Lung (tissue), 12 donors: ENCODE results near the gene PCSK4. TPM values are rescaled to one million over a fixed set of nuclear protein-coding genes. Genes with fewer than 3 reads are reported as not detected.

Experiments
- ATAC-seq: fragments of 200-7000 bp; cut with Tn5 transposase; one replicate; pipeline ENCODE4 v1.9.1; 2020; ENCODE audit warnings: moderate number of reproducible peaks; ENCODE audit not compliant: insufficient read depth, low FRiP score
- DNase-seq, 3 donors: peaks; one replicate each; pipeline ENCODE4 v3.0.0-alpha.2; 2013 to 2017
- H3K27ac ChIP-seq, 2 donors: one replicate each; pipeline ENCODE4 v1.5.1; 2013; ENCODE audit warnings: mild to moderate bottlenecking in 2 of 2, moderate library complexity in 2 of 2, control low read depth in 1 of 2, inconsistent platforms in 1 of 2, low read depth in 1 of 2, low read length in 1 of 2
- H3K27me3 ChIP-seq, 3 donors: one replicate each; pipeline ENCODE4 v1.5.1; 2013; ENCODE audit warnings: low read length in 2 of 3; ENCODE audit not compliant: control insufficient read depth in 3 of 3, insufficient read depth in 3 of 3
- H3K36me3 ChIP-seq, 4 donors: one replicate each; pipeline ENCODE4 v1.5.1; 2013; ENCODE audit warnings: low read length in 4 of 4, mild to moderate bottlenecking in 1 of 4, moderate library complexity in 1 of 4; ENCODE audit not compliant: control insufficient read depth in 4 of 4, insufficient read depth in 4 of 4
- H3K4me1 ChIP-seq, 5 donors: one replicate each; pipeline ENCODE4 v1.5.1; 2013; ENCODE audit warnings: low read length in 5 of 5, mild to moderate bottlenecking in 2 of 5, moderate library complexity in 1 of 5; ENCODE audit not compliant: control insufficient read depth in 5 of 5, insufficient read depth in 5 of 5
- H3K4me3 ChIP-seq: one replicate; pipeline ENCODE4 v1.5.1; 2013; ENCODE audit warnings: mild to moderate bottlenecking, control low read depth, moderate library complexity
- H3K9ac ChIP-seq, 2 donors: one replicate each; pipeline ENCODE4 v1.5.1; 2013; ENCODE audit warnings: low read length in 2 of 2, control low read depth in 1 of 2; ENCODE audit not compliant: insufficient read depth in 1 of 2
- H3K9me3 ChIP-seq, 4 donors: one replicate each; pipeline ENCODE4 v1.5.1; 2013; ENCODE audit warnings: low read length in 3 of 4, mild to moderate bottlenecking in 1 of 4, moderate library complexity in 1 of 4; ENCODE audit not compliant: control insufficient read depth in 4 of 4, insufficient read depth in 3 of 4
- WGBS, 2 donors: extraction: QIAGEN DNeasy Blood & Tissue Kit; methylation state at CpG; one replicate each; pipeline ENCODE4 v1.1.7; 2013; 5-methylcytosine and 5-hydroxymethylcytosine counted together
- polyA plus RNA-seq, 2 donors: library from polyadenylated mRNA; stranded (reverse); fragments of 200-250 nt; gene quantifications; one replicate each; pipeline ENCODE4 v1.2.1, GENCODE V29; 2013
- total RNA-seq, 2 donors: library from RNA; depleted of rRNA in 1 of 2; stranded (reverse); fragments of >200 nt in 1 of 2; gene quantifications; one replicate each; pipeline ENCODE4 v1.2.1, GENCODE V29; 2014 to 2021
- TF ChIP-seq, protein P1 (sequence below): IDR thresholded peaks from 2 replicates; pipeline ENCODE4 v1.5.1; 2012; ENCODE audit warnings: mild to moderate bottlenecking; ENCODE audit errors: control extremely low read depth, extremely low read depth
- donor health status: control.
- donor health status: control.
- donor health status: Bipolar disorder and iron deficiency.
- donor health status: healthy.
- donor health status: DM: yes; HTN: yes; CAD: no.

The PCSK4 gene
- total and polyA plus RNA-seq, 4 donors, result 2.3 to 7.9 (median 5.4) TPM

DNA sequence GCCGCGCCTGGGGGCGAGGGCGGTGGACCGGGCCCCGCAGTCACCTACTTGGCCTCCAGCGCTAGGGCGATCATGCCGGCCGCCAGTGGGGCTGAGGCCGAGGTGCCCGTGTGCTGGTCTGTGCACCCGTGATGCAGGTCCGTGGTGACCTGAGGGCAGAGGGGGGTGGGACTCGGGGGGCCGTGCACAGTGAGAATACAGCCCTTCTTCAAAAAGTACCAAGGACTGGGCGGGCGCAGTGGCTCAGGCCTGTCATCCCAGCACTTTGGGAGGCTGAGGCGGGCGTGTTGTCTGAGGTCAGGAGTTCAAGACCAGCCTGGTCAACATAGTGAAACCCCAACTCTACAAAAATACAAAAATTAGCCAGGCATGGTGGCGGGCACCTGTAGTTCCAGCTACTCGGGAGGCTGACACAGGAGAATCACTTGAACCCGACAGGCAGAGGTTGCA is 6.1 kb downstream of the PCSK4 start:
- Histone ChIP-seq H3K27me3 (no peaks in the 10 kb centered on the region), H3K27ac (no peak overlapping the region), H3K36me3 (no peaks in the 10 kb centered on the region), H3K4me3 (no peak overlapping the region), H3K9me3 (no peaks in the 10 kb centered on the region), H3K9ac (no peak overlapping the region), H3K4me1 (peaks cover 0 to 3% (median 0%) of the 10 kb centered on the region in 5 donors)
- DNase-seq (no peak), ATAC-seq (no peak)
- 90 to 95% methylated on average over 23 of the region's 23 CpGs for WGBS, 2 donors
- TF ChIP-seq, protein P1, sequence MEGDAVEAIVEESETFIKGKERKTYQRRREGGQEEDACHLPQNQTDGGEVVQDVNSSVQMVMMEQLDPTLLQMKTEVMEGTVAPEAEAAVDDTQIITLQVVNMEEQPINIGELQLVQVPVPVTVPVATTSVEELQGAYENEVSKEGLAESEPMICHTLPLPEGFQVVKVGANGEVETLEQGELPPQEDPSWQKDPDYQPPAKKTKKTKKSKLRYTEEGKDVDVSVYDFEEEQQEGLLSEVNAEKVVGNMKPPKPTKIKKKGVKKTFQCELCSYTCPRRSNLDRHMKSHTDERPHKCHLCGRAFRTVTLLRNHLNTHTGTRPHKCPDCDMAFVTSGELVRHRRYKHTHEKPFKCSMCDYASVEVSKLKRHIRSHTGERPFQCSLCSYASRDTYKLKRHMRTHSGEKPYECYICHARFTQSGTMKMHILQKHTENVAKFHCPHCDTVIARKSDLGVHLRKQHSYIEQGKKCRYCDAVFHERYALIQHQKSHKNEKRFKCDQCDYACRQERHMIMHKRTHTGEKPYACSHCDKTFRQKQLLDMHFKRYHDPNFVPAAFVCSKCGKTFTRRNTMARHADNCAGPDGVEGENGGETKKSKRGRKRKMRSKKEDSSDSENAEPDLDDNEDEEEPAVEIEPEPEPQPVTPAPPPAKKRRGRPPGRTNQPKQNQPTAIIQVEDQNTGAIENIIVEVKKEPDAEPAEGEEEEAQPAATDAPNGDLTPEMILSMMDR, result no peak

DNA sequence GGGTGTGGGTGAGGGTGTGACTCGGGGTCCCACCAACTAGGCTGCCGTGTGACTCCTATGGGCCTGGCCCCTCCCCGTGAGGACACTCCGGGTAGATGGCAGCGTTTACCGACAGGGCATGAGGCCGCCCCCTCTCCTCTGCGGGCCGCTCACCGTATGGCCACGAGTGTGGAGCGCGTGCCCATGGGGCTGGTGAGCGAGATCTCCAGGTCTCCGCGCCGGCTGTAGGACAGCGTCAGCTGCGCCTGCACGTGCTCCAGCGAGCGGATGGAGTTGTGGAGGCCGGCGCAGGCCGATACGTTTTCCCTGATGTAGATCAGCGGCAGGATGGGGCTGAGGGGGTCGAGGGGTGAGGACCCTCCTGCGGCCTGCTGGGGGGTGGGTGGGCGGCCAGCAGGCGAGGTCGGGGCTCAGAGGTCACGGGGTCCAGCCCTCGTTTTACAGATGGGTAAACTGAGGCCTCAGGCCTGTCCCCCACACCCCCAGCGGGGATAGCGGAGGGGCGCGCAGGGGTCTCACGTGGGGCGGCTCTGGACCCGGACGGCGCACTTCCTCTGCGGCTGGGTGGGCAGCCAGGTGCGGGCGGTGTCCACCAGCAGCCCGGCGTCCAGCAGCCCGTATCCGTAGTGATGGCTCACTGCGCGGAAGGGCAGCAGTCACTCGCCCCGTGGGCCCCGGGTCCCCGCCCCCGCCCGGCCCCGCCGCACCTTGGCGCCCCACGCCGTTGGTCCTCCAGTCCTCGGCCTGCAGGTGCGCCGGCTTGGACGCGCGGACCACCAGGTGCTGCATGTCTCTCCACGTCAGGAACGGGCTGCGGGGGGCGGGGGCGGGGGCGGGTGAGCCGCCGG is 6.8 kb downstream of the PCSK4 start:
- no peak overlapping the region for H3K4me3 ChIP-seq
- TF ChIP-seq, protein P1, result no peak
- H3K36me3 ChIP-seq, result no peaks in the 10 kb centered on the region
- no peaks in the 10 kb centered on the region for H3K27me3 ChIP-seq
- 90 to 95% methylated on average over 66 to 77 of the region's 77 CpGs for WGBS, 2 donors
- no peak for ATAC-seq
- no peak overlapping the region for H3K27ac ChIP-seq
- H3K9me3 ChIP-seq, result no peaks in the 10 kb centered on the region
- no peak overlapping the region for H3K9ac ChIP-seq
- H3K4me1 ChIP-seq, result peaks cover 0 to 6% (median 0%) of the 10 kb centered on the region in 5 donors
- DNase-seq, result no peak

DNA sequence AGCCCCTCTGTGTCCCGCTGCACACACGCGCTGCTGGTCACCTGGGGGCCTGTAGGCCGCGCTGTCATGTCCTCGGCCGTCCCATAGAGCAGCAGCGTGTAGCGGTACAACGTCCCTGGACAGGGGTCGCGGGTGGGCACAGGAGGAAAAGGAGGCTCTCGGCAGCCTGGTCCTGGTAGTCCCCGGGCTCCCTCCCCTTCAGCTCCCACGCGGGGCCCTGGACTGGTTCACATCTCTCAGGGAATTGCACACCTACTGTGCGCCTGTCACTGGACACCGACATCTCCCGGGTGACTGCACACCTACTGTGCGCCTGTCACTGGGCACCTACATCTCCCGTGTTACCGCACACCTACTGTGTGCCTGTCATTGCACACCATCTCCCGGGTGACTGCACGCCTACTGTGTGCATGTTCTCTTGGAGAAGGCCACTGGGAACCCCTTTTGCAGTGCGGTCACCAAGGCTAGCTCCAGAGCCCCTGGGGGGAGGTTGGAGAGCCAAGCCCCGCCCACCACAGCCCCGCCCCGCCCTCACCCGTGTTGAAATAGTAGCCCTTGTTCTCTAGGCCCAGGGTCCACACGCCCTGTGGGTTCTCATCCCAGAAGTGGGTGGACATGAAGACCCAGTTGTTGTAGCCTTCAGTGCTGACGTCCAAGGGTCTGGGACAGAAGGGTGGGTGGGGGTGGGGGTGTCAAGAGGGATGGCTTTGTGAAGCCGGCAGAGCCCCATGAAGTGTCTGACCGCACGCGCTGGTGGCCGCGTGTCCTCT is 7.6 kb downstream of the PCSK4 start:
- WGBS, 2 donors, result 84 to 87% methylated on average over 37 of the region's 37 CpGs
- TF ChIP-seq, protein P1, result no peak
- no peak for ATAC-seq
- Histone ChIP-seq H3K36me3 (no peaks in the 10 kb centered on the region), H3K4me3 (no peak overlapping the region), H3K27ac (no peak overlapping the region), H3K9me3 (no peaks in the 10 kb centered on the region), H3K9ac (no peak overlapping the region), H3K4me1 (peaks cover 0 to 12% (median 0%) of the 10 kb centered on the region in 5 donors), H3K27me3 (no peaks in the 10 kb centered on the region)
- no peak for DNase-seq
